SH-SY5Y (cell line): Measurements from ENCODE around the gene VLDLR.

Source experiments
- GATA2 ChIP-seq: IDR thresholded peaks from 2 replicates; pipeline ENCODE4 v1.6.1; 2011; ENCODE audit warnings: mild to moderate bottlenecking, low read depth, low read length
- GATA3 ChIP-seq: IDR thresholded peaks from 2 replicates; pipeline ENCODE4 v1.6.1; 2011; ENCODE audit warnings: low read depth, mild to moderate bottlenecking, low read length, moderate library complexity

GRCh38 chr9:2691212-2691611 is 69.6 kb downstream of the VLDLR start:
- TF ChIP-seq GATA3 (no peak), GATA2 (no peak)
